HEK293 (cell line): ENCODE results near the gene ABCF1.

Source experiments
- GLI4 ChIP-seq: fragments of 450-650 bp; formaldehyde crosslinking; IDR thresholded peaks from 2 replicates; pipeline ENCODE4 v1.5.1; 2016; ENCODE audit warnings: missing biosample characterization, missing genetic modification characterization
- KLF1 ChIP-seq: fragments of 450-650 bp; formaldehyde crosslinking; IDR thresholded peaks from 2 replicates; pipeline ENCODE4 v1.5.1; 2016; ENCODE audit warnings: missing biosample characterization, missing genetic modification characterization
- KLF10 ChIP-seq: fragments of 450-650 bp; IDR thresholded peaks from 2 replicates; pipeline ENCODE4 v1.5.1; 2018; ENCODE audit warnings: missing biosample characterization, mild to moderate bottlenecking, missing genetic modification characterization
- KLF8 ChIP-seq: fragments of 450-650 bp; formaldehyde crosslinking; IDR thresholded peaks from 2 replicates; pipeline ENCODE4 v1.5.1; 2016; ENCODE audit warnings: missing biosample characterization, missing genetic modification characterization
- KLF9 ChIP-seq: fragments of 450-650 bp; formaldehyde crosslinking; IDR thresholded peaks from 2 replicates; pipeline ENCODE4 v1.5.1; 2016; ENCODE audit warnings: missing biosample characterization, missing genetic modification characterization, low read depth
- PRDM1 ChIP-seq: fragments of 450-650 bp; formaldehyde crosslinking; IDR thresholded peaks from 2 replicates; pipeline ENCODE4; 2016; ENCODE audit warnings: missing biosample characterization, missing genetic modification characterization
- REPIN1 ChIP-seq: fragments of 450-650 bp; formaldehyde crosslinking; IDR thresholded peaks from 2 replicates; pipeline ENCODE4 v1.5.1; 2017; ENCODE audit warnings: missing biosample characterization, missing genetic modification characterization, low read depth
- SP2 ChIP-seq: fragments of 450-650 bp; formaldehyde crosslinking; IDR thresholded peaks from 2 replicates; pipeline ENCODE4 v1.5.1; 2016; ENCODE audit warnings: missing biosample characterization, missing genetic modification characterization
- SP3 ChIP-seq: fragments of 450-650 bp; formaldehyde crosslinking; IDR thresholded peaks from 2 replicates; pipeline ENCODE4 v1.5.1; 2016; ENCODE audit warnings: missing biosample characterization, missing genetic modification characterization
- SP7 ChIP-seq: fragments of 450-650 bp; formaldehyde crosslinking; IDR thresholded peaks from 2 replicates; pipeline ENCODE4 v1.5.1; 2016; ENCODE audit warnings: missing biosample characterization, missing genetic modification characterization
- TRIM28 ChIP-seq: IDR thresholded peaks from 2 replicates; pipeline ENCODE4 v1.6.1; 2011; ENCODE audit warnings: low read length, control low read depth, borderline replicate concordance
- ZBTB17 ChIP-seq: fragments of 450-650 bp; formaldehyde crosslinking; IDR thresholded peaks from 2 replicates; pipeline ENCODE4 v1.5.1; 2016; ENCODE audit warnings: missing biosample characterization, missing genetic modification characterization
- ZBTB8A ChIP-seq: fragments of 450-650 bp; formaldehyde crosslinking; IDR thresholded peaks from 2 replicates; pipeline ENCODE4 v1.5.1; 2016; ENCODE audit warnings: missing biosample characterization, missing genetic modification characterization
- ZFHX2 ChIP-seq: fragments of 450-650 bp; formaldehyde crosslinking; conservative IDR thresholded peaks from 2 replicates; pipeline ENCODE4 v1.5.1; 2016; ENCODE audit warnings: missing biosample characterization, missing genetic modification characterization
- ZNF157 ChIP-seq: fragments of 450-650 bp; formaldehyde crosslinking; IDR thresholded peaks from 2 replicates; pipeline ENCODE4 v1.5.1; 2016; ENCODE audit warnings: missing biosample characterization, missing genetic modification characterization
- ZNF2 ChIP-seq: fragments of 450-650 bp; formaldehyde crosslinking; IDR thresholded peaks from 2 replicates; pipeline ENCODE4 v1.5.1; 2016; ENCODE audit warnings: missing biosample characterization, missing genetic modification characterization
- ZNF221 ChIP-seq: fragments of 450-650 bp; formaldehyde crosslinking; IDR thresholded peaks from 2 replicates; pipeline ENCODE4 v1.5.1; 2017; ENCODE audit warnings: missing biosample characterization, missing genetic modification characterization, borderline replicate concordance
- ZNF280D ChIP-seq: fragments of 450-650 bp; formaldehyde crosslinking; IDR thresholded peaks from 2 replicates; pipeline ENCODE4 v1.5.1; 2016; ENCODE audit warnings: missing biosample characterization, missing genetic modification characterization
- ZNF324 ChIP-seq: fragments of 450-650 bp; formaldehyde crosslinking; IDR thresholded peaks from 2 replicates; pipeline ENCODE4 v1.5.1; 2016; ENCODE audit warnings: missing biosample characterization, missing genetic modification characterization
- ZNF335 ChIP-seq: fragments of 450-650 bp; formaldehyde crosslinking; conservative IDR thresholded peaks from 2 replicates; pipeline ENCODE4 v1.5.1; 2016; ENCODE audit warnings: missing biosample characterization, missing genetic modification characterization
- ZNF341 ChIP-seq: fragments of 450-650 bp; formaldehyde crosslinking; IDR thresholded peaks from 2 replicates; pipeline ENCODE4; 2016; ENCODE audit warnings: low read depth, missing biosample characterization, missing genetic modification characterization
- ZNF366 ChIP-seq: fragments of 450-650 bp; formaldehyde crosslinking; conservative IDR thresholded peaks from 2 replicates; pipeline ENCODE4 v1.5.1; 2016; ENCODE audit warnings: missing biosample characterization, missing genetic modification characterization
- ZNF473 ChIP-seq: fragments of 450-650 bp; formaldehyde crosslinking; IDR thresholded peaks from 2 replicates; pipeline ENCODE4 v1.5.1; 2017; ENCODE audit warnings: missing biosample characterization, missing genetic modification characterization
- ZNF513 ChIP-seq: fragments of 450-650 bp; IDR thresholded peaks from 2 replicates; pipeline ENCODE4 v1.5.1; 2018; ENCODE audit warnings: missing biosample characterization, missing genetic modification characterization
- ZNF626 ChIP-seq: fragments of 450-650 bp; sonication (Bioruptor Pico); formaldehyde crosslinking; IDR thresholded peaks from 2 replicates; pipeline ENCODE4 v1.5.1; 2018; ENCODE audit warnings: missing biosample characterization, missing genetic modification characterization, inconsistent platforms
- ZNF654 ChIP-seq: fragments of 450-650 bp; formaldehyde crosslinking; IDR thresholded peaks from 2 replicates; pipeline ENCODE4 v1.5.1; 2016; ENCODE audit warnings: low read depth, missing biosample characterization, missing genetic modification characterization
- ZSCAN16 ChIP-seq: fragments of 450-650 bp; formaldehyde crosslinking; IDR thresholded peaks from 2 replicates; pipeline ENCODE4 v1.5.1; 2016; ENCODE audit warnings: missing biosample characterization, missing genetic modification characterization
- TF ChIP-seq, protein P1 (sequence below): fragments of 450-650 bp; formaldehyde crosslinking; optimal IDR thresholded peaks from 2 replicates; pipeline ENCODE3; 2016; ENCODE audit warnings: missing biosample characterization, mild to moderate bottlenecking, missing genetic modification characterization
- TF ChIP-seq, protein P2 (sequence below): fragments of 450-650 bp; formaldehyde crosslinking; IDR thresholded peaks from 2 replicates; pipeline ENCODE4 v1.5.1; 2016; ENCODE audit warnings: missing biosample characterization, missing genetic modification characterization
- TF ChIP-seq, protein P3 (sequence below): fragments of 450-650 bp; formaldehyde crosslinking; IDR thresholded peaks from 2 replicates; pipeline ENCODE4 v1.5.1; 2016; ENCODE audit warnings: missing biosample characterization, missing genetic modification characterization

Gene ABCF1

DNA sequence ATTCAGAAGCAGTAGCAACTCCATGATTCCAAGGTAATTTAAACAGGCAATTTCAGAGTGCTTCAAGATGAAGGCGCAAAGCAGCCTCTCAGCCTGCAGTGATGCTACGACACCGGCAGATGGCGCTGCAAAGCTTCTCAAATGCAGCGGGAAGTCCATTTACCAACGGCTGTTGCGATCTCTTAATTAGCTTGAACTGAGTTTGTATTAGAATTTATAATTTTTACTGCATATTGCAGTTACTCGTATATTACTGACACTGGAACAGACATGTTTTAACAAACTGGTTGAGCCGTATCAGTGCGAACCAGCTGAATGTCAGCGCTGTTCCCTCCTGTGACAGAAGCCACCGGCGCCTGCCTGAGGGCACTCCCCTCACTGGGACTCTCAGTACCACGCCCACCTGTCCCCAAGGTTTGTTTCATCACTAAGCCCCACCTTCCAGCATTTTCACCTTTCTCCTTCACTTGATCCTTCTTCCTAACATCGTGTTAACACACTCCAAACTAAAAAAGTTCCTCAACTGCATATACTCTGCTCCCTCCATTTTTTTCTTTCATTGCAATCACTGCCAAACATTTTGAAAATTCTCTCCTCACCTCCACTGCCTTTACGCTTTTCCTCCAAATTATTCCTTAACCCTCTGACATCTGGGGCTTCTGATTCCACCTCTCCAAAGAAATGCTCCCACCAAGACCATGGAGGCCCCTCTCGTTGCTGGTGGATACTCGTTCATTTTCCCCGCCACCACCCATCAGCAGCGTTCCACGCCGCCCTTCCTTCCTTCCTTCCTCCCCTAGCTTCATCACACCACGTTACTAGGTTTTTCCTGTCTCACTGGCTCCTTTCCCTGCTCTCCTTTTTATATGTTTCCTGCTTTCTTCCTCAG, 29.5 kb upstream of the ABCF1 start (continued):
- TF ChIP-seq, protein P1, sequence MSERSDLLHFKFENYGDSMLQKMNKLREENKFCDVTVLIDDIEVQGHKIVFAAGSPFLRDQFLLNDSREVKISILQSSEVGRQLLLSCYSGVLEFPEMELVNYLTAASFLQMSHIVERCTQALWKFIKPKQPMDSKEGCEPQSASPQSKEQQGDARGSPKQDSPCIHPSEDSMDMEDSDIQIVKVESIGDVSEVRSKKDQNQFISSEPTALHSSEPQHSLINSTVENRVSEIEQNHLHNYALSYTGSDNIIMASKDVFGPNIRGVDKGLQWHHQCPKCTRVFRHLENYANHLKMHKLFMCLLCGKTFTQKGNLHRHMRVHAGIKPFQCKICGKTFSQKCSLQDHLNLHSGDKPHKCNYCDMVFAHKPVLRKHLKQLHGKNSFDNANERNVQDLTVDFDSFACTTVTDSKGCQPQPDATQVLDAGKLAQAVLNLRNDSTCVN: no peak
- peak; percentile 46 for TF ChIP-seq ZFHX2 (tag by site-specific recombination)
- TF ChIP-seq KLF8 (tag by site-specific recombination): 0 out of 2 replicates have a peak, but pooled peaks have one; percentile 20
- TF ChIP-seq GLI4 (tag by site-specific recombination): no peak
- peak; percentile 77 for TF ChIP-seq PRDM1 (tag by site-specific recombination)
- TF ChIP-seq, protein P2, sequence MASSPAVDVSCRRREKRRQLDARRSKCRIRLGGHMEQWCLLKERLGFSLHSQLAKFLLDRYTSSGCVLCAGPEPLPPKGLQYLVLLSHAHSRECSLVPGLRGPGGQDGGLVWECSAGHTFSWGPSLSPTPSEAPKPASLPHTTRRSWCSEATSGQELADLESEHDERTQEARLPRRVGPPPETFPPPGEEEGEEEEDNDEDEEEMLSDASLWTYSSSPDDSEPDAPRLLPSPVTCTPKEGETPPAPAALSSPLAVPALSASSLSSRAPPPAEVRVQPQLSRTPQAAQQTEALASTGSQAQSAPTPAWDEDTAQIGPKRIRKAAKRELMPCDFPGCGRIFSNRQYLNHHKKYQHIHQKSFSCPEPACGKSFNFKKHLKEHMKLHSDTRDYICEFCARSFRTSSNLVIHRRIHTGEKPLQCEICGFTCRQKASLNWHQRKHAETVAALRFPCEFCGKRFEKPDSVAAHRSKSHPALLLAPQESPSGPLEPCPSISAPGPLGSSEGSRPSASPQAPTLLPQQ (tag by site-specific recombination): peak; percentile 46; the same call in 1 of the 2 replicates
- 0 out of 2 replicates have a peak, but pooled peaks have one; percentile 22 for TF ChIP-seq REPIN1 (tag by site-specific recombination)
- no peak for TF ChIP-seq TRIM28
- peak; percentile 23 for TF ChIP-seq SP2 (tag by site-specific recombination)
- TF ChIP-seq SP7 (tag by site-specific recombination): 0 out of 2 replicates have a peak, but pooled peaks have one; percentile 54
- TF ChIP-seq SP3 (tag by site-specific recombination): peak; percentile 53
- no peak for TF ChIP-seq ZNF280D
- peak; percentile 37; the same call in 1 of the 2 replicates for TF ChIP-seq ZBTB8A
- peak; percentile 59 for TF ChIP-seq KLF1 (tag by site-specific recombination)
- no peak for TF ChIP-seq ZNF221 (tag by site-specific recombination)
- TF ChIP-seq KLF9: peak; percentile 97
- TF ChIP-seq ZNF473 (tag by site-specific recombination): no peak
- TF ChIP-seq ZNF324: 0 out of 2 replicates have a peak, but pooled peaks have one; percentile 17
- TF ChIP-seq ZBTB17: peak; percentile 30; the same call in 1 of the 2 replicates
- no peak for TF ChIP-seq ZNF626
- TF ChIP-seq, protein P3, sequence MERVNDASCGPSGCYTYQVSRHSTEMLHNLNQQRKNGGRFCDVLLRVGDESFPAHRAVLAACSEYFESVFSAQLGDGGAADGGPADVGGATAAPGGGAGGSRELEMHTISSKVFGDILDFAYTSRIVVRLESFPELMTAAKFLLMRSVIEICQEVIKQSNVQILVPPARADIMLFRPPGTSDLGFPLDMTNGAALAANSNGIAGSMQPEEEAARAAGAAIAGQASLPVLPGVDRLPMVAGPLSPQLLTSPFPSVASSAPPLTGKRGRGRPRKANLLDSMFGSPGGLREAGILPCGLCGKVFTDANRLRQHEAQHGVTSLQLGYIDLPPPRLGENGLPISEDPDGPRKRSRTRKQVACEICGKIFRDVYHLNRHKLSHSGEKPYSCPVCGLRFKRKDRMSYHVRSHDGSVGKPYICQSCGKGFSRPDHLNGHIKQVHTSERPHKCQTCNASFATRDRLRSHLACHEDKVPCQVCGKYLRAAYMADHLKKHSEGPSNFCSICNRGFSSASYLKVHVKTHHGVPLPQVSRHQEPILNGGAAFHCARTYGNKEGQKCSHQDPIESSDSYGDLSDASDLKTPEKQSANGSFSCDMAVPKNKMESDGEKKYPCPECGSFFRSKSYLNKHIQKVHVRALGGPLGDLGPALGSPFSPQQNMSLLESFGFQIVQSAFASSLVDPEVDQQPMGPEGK (tag by site-specific recombination): peak; percentile 31
- TF ChIP-seq ZNF2 (tag by site-specific recombination): peak; percentile 95
- no peak for TF ChIP-seq ZSCAN16 (tag by site-specific recombination)
- TF ChIP-seq ZNF335 (tag by site-specific recombination): peak; percentile 70
- peak; percentile 84 for TF ChIP-seq ZNF366
- TF ChIP-seq ZNF157 (tag by site-specific recombination): peak; percentile 13; the same call in 1 of the 2 replicates
- TF ChIP-seq ZNF341: peak; percentile 91
- TF ChIP-seq ZNF654 (tag by site-specific recombination): peak; percentile 90
- TF ChIP-seq KLF10 (tag by site-specific recombination): peak; percentile 56
- TF ChIP-seq ZNF513 (tag by site-specific recombination): 0 out of 2 replicates have a peak, but pooled peaks have one; percentile 1
